PC-3 (cell line): ENCODE results near the gene MAD1L1.

Source experiments
- CTCF ChIP-seq: fragments of 300-600 bp; sonication (generic); conservative IDR thresholded peaks from 2 replicates; pipeline ENCODE4 v1.5.1; 2017; ENCODE audit warnings: antibody characterized with exemption, low read depth, mild to moderate bottlenecking, low read length
- EZH2 ChIP-seq: fragments of 300-600 bp; sonication (generic); IDR thresholded peaks from one replicate; pipeline ENCODE4 v1.6.1; 2017; ENCODE audit warnings: antibody characterized with exemption, mild to moderate bottlenecking, low read length; ENCODE audit not compliant: unreplicated experiment
- EZH2phosphoT487 ChIP-seq: fragments of 300-600 bp; sonication (generic); IDR thresholded peaks from 2 replicates; pipeline ENCODE4 v1.6.1; 2018; ENCODE audit warnings: mild to moderate bottlenecking, antibody characterized with exemption, low read length, borderline replicate concordance

GRCh38 chr7:1918881-1919525, 313.7 kb downstream of the MAD1L1 start:
- TF ChIP-seq CTCF = no peak
- TF ChIP-seq EZH2 = no peak
- no peak for TF ChIP-seq EZH2phosphoT487
